Right kidney (tissue), 1 donor: ENCODE data around the gene SEMA6C.
"Not testable (repeated sequence)": the region's sequence is repeated elsewhere in the genome, so short reads cannot be mapped to it uniquely, and the experiment has no call there.

Experiments
- DNase-seq: peaks from one replicate; pipeline ENCODE4 v3.0.0-alpha.2; 2016

Gene SEMA6C

DNA sequence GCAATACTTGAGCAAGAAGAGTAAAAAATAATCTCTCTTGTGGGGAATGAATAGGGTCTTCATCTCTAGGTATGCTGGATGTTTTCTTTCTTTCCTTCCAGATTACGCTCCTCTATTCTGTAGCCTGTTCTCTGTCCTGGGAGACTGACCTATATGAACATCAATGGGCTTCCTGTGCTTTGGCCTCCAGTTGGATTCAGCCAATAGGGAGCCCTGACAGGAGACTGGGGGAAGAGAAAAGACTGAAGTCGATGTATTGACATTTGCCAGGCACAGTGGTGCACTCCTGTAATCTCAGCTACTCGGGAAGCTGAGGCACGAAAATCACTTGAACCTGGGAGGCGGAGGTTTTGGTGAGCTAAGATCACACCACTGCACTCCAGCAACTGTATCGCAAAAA, 17.6 kb downstream of the SEMA6C start:
- DNase-seq = no peak

DNA sequence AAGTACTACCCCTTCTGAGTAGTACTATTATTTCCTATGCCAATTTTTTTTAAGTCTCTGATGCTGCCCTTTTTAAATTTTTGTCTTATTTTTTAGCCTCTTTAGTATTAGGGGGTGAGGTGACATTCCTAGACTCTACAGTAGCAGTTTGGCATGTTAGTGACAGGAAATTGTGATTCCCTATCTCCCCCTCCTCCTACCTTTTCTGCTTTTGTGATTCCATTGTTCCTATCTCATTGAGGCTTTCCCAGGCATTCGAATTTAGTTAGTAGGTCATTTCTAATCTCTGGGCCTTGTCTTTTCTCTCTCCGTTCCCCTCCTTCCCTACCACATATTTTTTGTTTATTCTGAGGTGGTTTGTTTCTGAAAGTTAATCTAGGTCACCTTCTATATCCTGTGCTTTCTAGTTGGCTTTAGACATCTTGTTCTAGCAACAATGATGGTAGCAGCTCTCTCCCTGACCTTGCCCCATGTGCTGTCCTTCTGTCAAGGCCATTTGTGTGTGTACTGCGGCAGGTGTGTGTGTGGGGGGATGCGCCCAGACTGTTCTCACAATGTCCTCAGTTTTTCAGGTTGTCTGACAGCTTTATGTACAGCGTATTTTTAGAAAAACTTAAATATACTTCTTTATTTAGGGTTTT, 21.5 kb downstream of the SEMA6C start:
- no peak for DNase-seq

DNA sequence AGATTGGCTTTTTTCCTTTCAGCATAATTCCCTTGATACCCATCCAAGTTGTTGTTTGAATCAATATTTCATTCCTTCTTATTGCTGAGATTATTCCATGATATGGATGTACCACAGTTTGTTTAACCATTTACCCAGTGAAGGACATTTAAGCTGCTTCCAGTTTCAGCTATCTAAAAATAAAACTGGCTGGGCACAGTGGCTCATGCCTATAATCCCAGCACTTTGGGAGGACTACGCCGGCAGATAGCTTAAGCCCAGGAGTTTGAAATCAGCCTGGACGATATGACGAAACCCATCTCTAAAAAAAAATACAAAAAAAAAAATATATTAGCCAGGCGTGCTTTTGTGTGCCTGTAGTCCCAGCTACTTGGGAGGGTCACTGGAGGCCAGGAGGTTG, 32.6 kb downstream of the SEMA6C start:
- no peak for DNase-seq

DNA sequence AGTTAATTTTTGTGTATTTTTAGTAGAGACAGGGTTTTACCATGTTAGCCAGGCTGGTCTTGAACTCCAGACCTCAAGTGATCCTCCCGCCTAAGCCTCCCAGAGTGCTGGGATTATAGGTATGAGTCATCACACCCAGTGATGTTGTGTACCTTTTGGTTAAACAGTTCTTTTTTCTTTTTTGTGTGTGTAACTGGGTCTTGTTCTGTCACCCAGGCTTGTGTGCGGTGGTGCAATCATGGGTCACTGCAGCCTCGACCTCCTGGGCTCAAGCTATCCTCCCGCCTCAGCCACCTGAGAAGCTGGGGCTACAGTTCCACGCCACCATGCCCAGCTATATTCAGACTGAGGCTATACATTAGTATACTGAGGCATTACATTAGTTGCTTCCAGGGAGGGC, 38.1 kb downstream of the SEMA6C start:
- DNase-seq = no peak

GRCh38 chr1:151106894-151107293, 39.5 kb downstream of the SEMA6C start:
- DNase-seq = no peak

- no peak for DNase-seq
These were observed 41.8 kb downstream of the SEMA6C start for GRCh38 chr1:151104630-151105029.

GRCh38 chr1:151098126-151098525, 48.3 kb downstream of the SEMA6C start:
- no peak for DNase-seq

DNA sequence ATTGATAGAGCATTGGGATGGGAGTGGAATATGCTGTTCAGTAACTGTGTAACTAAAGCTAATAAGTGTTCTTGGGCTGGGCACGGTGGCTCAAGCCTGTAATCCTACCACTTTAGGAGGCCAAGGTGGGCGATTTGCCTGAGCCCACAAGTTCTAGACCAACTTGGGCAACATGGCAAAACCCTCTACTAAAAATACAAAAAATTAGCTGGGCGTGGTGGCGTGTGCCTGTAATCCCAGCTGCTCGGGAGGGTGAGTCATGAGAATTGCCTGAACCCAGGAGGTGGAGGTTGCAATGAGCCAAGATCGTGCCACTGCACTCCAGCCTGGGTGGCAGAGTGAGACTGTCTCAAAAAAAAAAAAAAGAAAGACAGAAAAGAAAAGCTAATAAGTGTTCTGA, 49.0 kb downstream of the SEMA6C start:
- not testable (repeated sequence) for DNase-seq

- DNase-seq = no peak
These were observed 60.4 kb downstream of the SEMA6C start for GRCh38 chr1:151085953-151086559.
